ENCODE measurements around the gene DNAJA4.

DNA sequence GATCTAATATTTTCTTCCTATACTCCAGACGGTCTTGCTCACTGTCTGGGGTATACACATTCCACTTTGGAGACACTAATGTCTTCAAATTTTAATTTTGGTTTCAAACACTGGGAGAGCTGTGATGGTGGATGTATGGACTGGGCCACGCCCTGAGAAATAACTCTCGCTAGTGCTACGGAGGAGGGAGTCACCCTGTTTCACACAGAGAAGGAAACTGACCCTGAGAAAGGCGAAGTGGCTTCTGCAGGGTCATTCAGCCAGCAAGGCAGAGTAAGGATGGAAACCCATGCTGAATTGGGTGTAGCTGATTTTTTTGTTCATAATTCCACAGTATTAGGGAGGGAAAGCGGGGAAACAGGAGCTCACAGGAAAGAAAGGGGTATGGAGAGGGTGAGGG is 43.6 kb downstream of the DNAJA4 start:
- TF ChIP-seq CTCF (conservative IDR thresholded peaks at IDR 0.05; ENCODE audit: low read length) (no peak), EZH2phosphoT487 (IDR thresholded peaks at IDR 0.05; ENCODE audit: borderline replicate concordance) (no peak)

Data from Loucy (cell line).